IMR-90 (cell line): ENCODE data around the gene LRP3. TPM values are rescaled to one million over a fixed set of nuclear protein-coding genes. Genes with fewer than 3 reads are reported as not detected.
A peak's percentile ranks its signal among the peaks of the same experiment; 100 is the strongest.

Experiments used
- ATAC-seq: fragments of 200-7000 bp; cut with Tn5 transposase; 2 replicates; pipeline ENCODE4 v1.9.1; 2020; ENCODE audit warnings: low read depth, mild to moderate bottlenecking, moderate library complexity
- BruUV-seq: library from RNA; stranded (reverse); fragments of 400-500 nt; replicated peaks from 2 replicates; lab custom pipeline; 2021; lab: Mats Ljungman, UMichigan
- CTCF ChIA-PET: fragments of 300-600 bp; formaldehyde crosslinking; extraction: SDS; loops from one replicate; lab custom pipeline; 2021; ENCODE audit warnings: antibody characterized with exemption; lab: Yijun Ruan, JAX
- POLR2A ChIA-PET: fragments of 300-600 bp; sonication (Branson Sonifier 250); formaldehyde crosslinking; loops from one replicate; lab custom pipeline; 2022; ENCODE audit warnings: antibody characterized with exemption; ENCODE audit not compliant: unreplicated experiment; lab: Charles Lee
- DNase-seq: peaks from one replicate; pipeline ENCODE4 v3.0.0; 2013
- H2AFZ ChIP-seq: replicated peaks from 2 replicates; pipeline ENCODE3; 2013; ENCODE audit warnings: low read length, mild to moderate bottlenecking; ENCODE audit not compliant: poor library complexity
- H2AK5ac ChIP-seq: 2 replicates; pipeline ENCODE4 v1.6.1; 2013; ENCODE audit warnings: low read depth, low read length, inconsistent platforms
- H2AK9ac ChIP-seq: replicated peaks from 2 replicates; pipeline ENCODE3; 2013; ENCODE audit warnings: mild to moderate bottlenecking, low read depth, low read length, moderate library complexity; ENCODE audit not compliant: poor library complexity
- H2BK120ac ChIP-seq: 2 replicates; pipeline ENCODE4 v1.6.1; 2013; ENCODE audit warnings: low read depth, low read length, inconsistent platforms
- H2BK15ac ChIP-seq: 3 replicates; pipeline ENCODE4 v1.6.1; 2013; ENCODE audit warnings: low read depth, low read length, inconsistent platforms
- H2BK20ac ChIP-seq: 2 replicates; pipeline ENCODE4 v1.6.1; 2013; ENCODE audit warnings: low read depth, mild to moderate bottlenecking, inconsistent platforms, low read length, moderate library complexity
- H2BK5ac ChIP-seq: 2 replicates; pipeline ENCODE4 v1.6.1; 2013; ENCODE audit warnings: mild to moderate bottlenecking, low read depth, low read length, inconsistent platforms; ENCODE audit not compliant: poor library complexity, severe bottlenecking
- H3K14ac ChIP-seq: replicated peaks from 2 replicates; pipeline ENCODE4 v1.6.1; 2013; ENCODE audit warnings: low read depth, low read length, inconsistent platforms
- H3K18ac ChIP-seq: 2 replicates; pipeline ENCODE4 v1.6.1; 2013; ENCODE audit warnings: low read depth, low read length, control low read depth
- H3K23ac ChIP-seq: 2 replicates; pipeline ENCODE4 v1.6.1; 2013; ENCODE audit warnings: low read depth, low read length, inconsistent platforms
- H3K27ac ChIP-seq: 2 replicates; pipeline ENCODE4 v1.5.1; 2013; ENCODE audit warnings: mild to moderate bottlenecking, control low read depth, low read length; ENCODE audit not compliant: insufficient read depth
- H3K27me3 ChIP-seq: 2 replicates; pipeline ENCODE4 v1.6.1; 2013; ENCODE audit warnings: low read length; ENCODE audit not compliant: control insufficient read depth, insufficient read depth
- H3K36me3 ChIP-seq: 2 replicates; pipeline ENCODE4 v1.6.1; 2013; ENCODE audit warnings: low read length, mixed read lengths; ENCODE audit not compliant: control insufficient read depth, insufficient read depth
- H3K4ac ChIP-seq: 2 replicates; pipeline ENCODE4 v1.6.1; 2013; ENCODE audit warnings: low read depth, low read length, inconsistent platforms
- H3K4me1 ChIP-seq: 2 replicates; pipeline ENCODE4 v1.6.1; 2013; ENCODE audit warnings: low read length, mixed read lengths; ENCODE audit not compliant: control insufficient read depth, insufficient read depth
- H3K4me2 ChIP-seq: 2 replicates; pipeline ENCODE4 v1.6.1; 2013; ENCODE audit warnings: low read depth, mild to moderate bottlenecking, control low read depth, low read length, moderate library complexity
- H3K4me3 ChIP-seq: 2 replicates; pipeline ENCODE4 v1.5.1; 2013; ENCODE audit warnings: low read depth, mild to moderate bottlenecking, control low read depth, low read length, moderate library complexity; ENCODE audit not compliant: insufficient read depth
- H3K56ac ChIP-seq: 2 replicates; pipeline ENCODE4 v1.6.1; 2013; ENCODE audit warnings: low read length, inconsistent platforms; ENCODE audit not compliant: insufficient read depth; ENCODE audit errors: extremely low read depth
- H3K79me1 ChIP-seq, 2 experiments: 2 replicates each; pipeline ENCODE4 v1.6.1; 2013; ENCODE audit warnings: low read length in 2 of 2, inconsistent platforms in 1 of 2, low read depth in 1 of 2
- H3K9ac ChIP-seq: 2 replicates; pipeline ENCODE4 v1.6.1; 2013; ENCODE audit warnings: low read depth, low read length, control low read depth
- H3K9me1 ChIP-seq: 2 replicates; pipeline ENCODE4 v1.6.1; 2013; ENCODE audit warnings: low read length, inconsistent platforms; ENCODE audit not compliant: insufficient read depth
- H3K9me3 ChIP-seq: 2 replicates; pipeline ENCODE4 v1.6.1; 2013; ENCODE audit warnings: low read length; ENCODE audit not compliant: control insufficient read depth, insufficient read depth
- H4K20me1 ChIP-seq: 2 replicates; pipeline ENCODE4 v1.6.1; 2013; ENCODE audit warnings: low read length, inconsistent platforms; ENCODE audit not compliant: insufficient read depth
- H4K5ac ChIP-seq: 2 replicates; pipeline ENCODE4 v1.6.1; 2013; ENCODE audit warnings: mild to moderate bottlenecking, low read depth, low read length, control low read depth
- H4K8ac ChIP-seq, 2 experiments: 2 replicates each; pipeline ENCODE4 v1.6.1; 2013; ENCODE audit warnings: low read depth in 2 of 2, low read length in 2 of 2, control low read depth in 1 of 2, inconsistent platforms in 1 of 2
- H4K91ac ChIP-seq: 2 replicates; pipeline ENCODE4 v1.6.1; 2013; ENCODE audit warnings: low read depth, low read length, inconsistent platforms; ENCODE audit not compliant: insufficient read depth
- RCOR1 ChIP-seq: IDR thresholded peaks from 2 replicates; pipeline ENCODE4 v1.6.1; 2012; ENCODE audit warnings: mild to moderate bottlenecking, low read length, improper control_type of control experiment; ENCODE audit not compliant: insufficient replicate concordance
- SMC3 ChIP-seq: fragments of 150-350 bp; IDR thresholded peaks from 2 replicates; pipeline ENCODE4 v1.6.1; 2016; ENCODE audit warnings: low read depth, mild to moderate bottlenecking, antibody characterized with exemption, low read length, moderate library complexity
- whole genome bisulfite sequencing, 2 experiments: methylation state at CpG; one replicate each; pipeline versions ENCODE4 v1.1.5 to v1.1.7; 2013; ENCODE audit warnings: missing lambda C conversion rate in 2 of 2; ENCODE audit not compliant: insufficient read length in 1 of 2; ENCODE audit errors: extremely low coverage in 2 of 2; 5-methylcytosine and 5-hydroxymethylcytosine counted together
- dilution Hi-C: fragments of 300-500 bp; cut with HindIII; formaldehyde crosslinking; loops from one replicate; pipeline ENCODE4 v1.14.3; 2018; ENCODE audit warnings: low sequenced_read_pairs; ENCODE audit not compliant: unreplicated experiment
- in situ Hi-C: fragments of 300-500 bp; cut with MboI; formaldehyde crosslinking; loops from 3 replicates; pipeline ENCODE4 v1.14.3; 2019; ENCODE audit warnings: low sequenced_read_pairs, inconsistent platforms, mixed read lengths
- intact Hi-C: fragments of 100-400 bp; cut with micrococcal nuclease; formaldehyde crosslinking; loops from 2 replicates; pipeline ENCODE4 v1.10.0; 2022
- polyA plus RNA-seq, 3 experiments: library from polyadenylated mRNA; depleted of rRNA; stranded (reverse); fragments of >200 nt; gene quantifications; 2 replicates each; pipeline ENCODE4 v1.2.3, GENCODE V29; 2012; ENCODE audit warnings: low replicate concordance in 1 of 3
- total RNA-seq: library from RNA; depleted of rRNA; stranded (reverse); fragments of >200 nt; gene quantifications from 2 replicates; pipeline ENCODE4 v1.2.3, GENCODE V29; 2012
- TF ChIP-seq, protein P1 (sequence below): conservative IDR thresholded peaks from 2 replicates; pipeline ENCODE4 v1.5.1; 2012; ENCODE audit warnings: mild to moderate bottlenecking, low read depth, low read length, improper control_type of control experiment

Gene LRP3
- total and polyA plus RNA-seq, 2 of the 4 experiments (the other 2 are of a cell fraction): 8.4 to 20.2 TPM

- intact Hi-C loops: no loop called here
- Histone ChIP-seq H3K14ac (no peak overlapping the region), H3K4ac (no peak overlapping the region), H3K9me1 (no peaks in the 10 kb centered on the region), H3K9ac (no peak overlapping the region), H2BK5ac (no peak overlapping the region), H3K9me3 (no peaks in the 10 kb centered on the region), H3K79me1 (no peaks in the 10 kb centered on the region), H3K56ac (no peak overlapping the region), H4K8ac (no peak overlapping the region), H4K5ac (no peak overlapping the region), H3K4me1 (no peaks in the 10 kb centered on the region), H3K4me3 (no peak overlapping the region), H3K4me2 (no peak overlapping the region), H2BK20ac (no peak overlapping the region), H3K27me3 (peaks cover 7% of the 10 kb centered on the region; the same call in 1 of the 2 replicates), H3K23ac (no peak overlapping the region), H2AK5ac (no peak overlapping the region), H2AFZ (no peak overlapping the region), H4K20me1 (no peaks in the 10 kb centered on the region; the same call in 1 of the 2 replicates), H2AK9ac (no peak overlapping the region), H3K27ac (no peak overlapping the region), H3K36me3 (no peaks in the 10 kb centered on the region), H2BK120ac (no peak overlapping the region), H2BK15ac (no peak overlapping the region), H3K18ac (no peak overlapping the region), H4K91ac (no peak overlapping the region)
- DNase-seq: peak; percentile 35
- dilution Hi-C loops: no loop called here
- WGBS, 2 experiments: 20% methylated on average over 1 of the region's 6 CpGs; no CpG with 5 or more reads in 1 of the 2 experiments
- ChIA-PET CTCF (interaction anchor here (1.0 to 1.3 kb wide), 2 partner anchors 10 to 192 kb away, joined by 3 to 4 read pairs; no protein-coding TSS in a partner anchor), POLR2A (no interaction called here)
- TF ChIP-seq RCOR1 (no peak), SMC3 (no peak)
- TF ChIP-seq, protein P1, sequence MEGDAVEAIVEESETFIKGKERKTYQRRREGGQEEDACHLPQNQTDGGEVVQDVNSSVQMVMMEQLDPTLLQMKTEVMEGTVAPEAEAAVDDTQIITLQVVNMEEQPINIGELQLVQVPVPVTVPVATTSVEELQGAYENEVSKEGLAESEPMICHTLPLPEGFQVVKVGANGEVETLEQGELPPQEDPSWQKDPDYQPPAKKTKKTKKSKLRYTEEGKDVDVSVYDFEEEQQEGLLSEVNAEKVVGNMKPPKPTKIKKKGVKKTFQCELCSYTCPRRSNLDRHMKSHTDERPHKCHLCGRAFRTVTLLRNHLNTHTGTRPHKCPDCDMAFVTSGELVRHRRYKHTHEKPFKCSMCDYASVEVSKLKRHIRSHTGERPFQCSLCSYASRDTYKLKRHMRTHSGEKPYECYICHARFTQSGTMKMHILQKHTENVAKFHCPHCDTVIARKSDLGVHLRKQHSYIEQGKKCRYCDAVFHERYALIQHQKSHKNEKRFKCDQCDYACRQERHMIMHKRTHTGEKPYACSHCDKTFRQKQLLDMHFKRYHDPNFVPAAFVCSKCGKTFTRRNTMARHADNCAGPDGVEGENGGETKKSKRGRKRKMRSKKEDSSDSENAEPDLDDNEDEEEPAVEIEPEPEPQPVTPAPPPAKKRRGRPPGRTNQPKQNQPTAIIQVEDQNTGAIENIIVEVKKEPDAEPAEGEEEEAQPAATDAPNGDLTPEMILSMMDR: peak; percentile 34
- no TSS peak for BruUV-seq
- ATAC-seq: peak; percentile 84
- in situ Hi-C loops: no loop called here
Observed at GRCh38 chr19:33214596-33214995, 20.5 kb downstream of the LRP3 start.
